H9 (cell line): ENCODE data around the gene PGM2L1. TPM values are rescaled to one million over a fixed set of nuclear protein-coding genes. Genes with fewer than 3 reads are reported as not detected.

Experiments
- DNase-seq: peaks from one replicate; pipeline ENCODE4 v3.0.0-alpha.2; 2017
- H2AFZ ChIP-seq: one replicate; pipeline ENCODE4 v1.6.1; 2013; ENCODE audit warnings: mild to moderate bottlenecking, low read length, control low read depth, moderate library complexity
- H2AK5ac ChIP-seq: 2 replicates; pipeline ENCODE4 v1.6.1; 2013; ENCODE audit warnings: low read length, control low read depth, mixed read lengths; ENCODE audit not compliant: insufficient read length
- H2BK120ac ChIP-seq: one replicate; pipeline ENCODE4 v1.6.1; 2013; ENCODE audit warnings: low read depth, mild to moderate bottlenecking, low read length, control low read depth, inconsistent platforms; ENCODE audit not compliant: poor library complexity, severe bottlenecking
- H2BK12ac ChIP-seq: 2 replicates; pipeline ENCODE4 v1.6.1; 2013; ENCODE audit warnings: low read length, control low read depth, mixed read lengths, low read depth; ENCODE audit not compliant: insufficient read length
- H2BK15ac ChIP-seq: 2 replicates; pipeline ENCODE4 v1.6.1; 2013; ENCODE audit warnings: low read depth, low read length, control low read depth
- H2BK20ac ChIP-seq: one replicate; pipeline ENCODE4 v1.6.1; 2013; ENCODE audit warnings: low read depth, mild to moderate bottlenecking, low read length, control low read depth, inconsistent platforms; ENCODE audit not compliant: poor library complexity, severe bottlenecking
- H2BK5ac ChIP-seq: 2 replicates; pipeline ENCODE4 v1.6.1; 2013; ENCODE audit warnings: low read length, control low read depth, mixed read lengths; ENCODE audit not compliant: insufficient read length
- H3K14ac ChIP-seq: 2 replicates; pipeline ENCODE4 v1.6.1; 2013; ENCODE audit warnings: low read length, control low read depth; ENCODE audit not compliant: insufficient read depth
- H3K18ac ChIP-seq: 2 replicates; pipeline ENCODE4 v1.6.1; 2013; ENCODE audit warnings: low read depth, mild to moderate bottlenecking, mixed read lengths, low read length, control low read depth; ENCODE audit not compliant: insufficient read length
- H3K23ac ChIP-seq: 2 replicates; pipeline ENCODE4 v1.6.1; 2013; ENCODE audit warnings: low read length, control low read depth, mixed read lengths, low read depth; ENCODE audit not compliant: insufficient read length
- H3K23me2 ChIP-seq: 2 replicates; pipeline ENCODE4 v1.6.1; 2013; ENCODE audit warnings: low read depth, mild to moderate bottlenecking, mixed read lengths, low read length, control low read depth; ENCODE audit not compliant: insufficient read length, poor library complexity, severe bottlenecking
- H3K27ac ChIP-seq: 2 replicates; pipeline ENCODE4 v1.5.1; 2013; ENCODE audit warnings: low read length, control low read depth, mixed read lengths, low read depth; ENCODE audit not compliant: insufficient read length
- H3K27me3 ChIP-seq: 2 replicates; pipeline ENCODE4 v1.6.1; 2013; ENCODE audit warnings: low read length, control low read depth, inconsistent platforms; ENCODE audit not compliant: insufficient read depth
- H3K4ac ChIP-seq: 2 replicates; pipeline ENCODE4 v1.6.1; 2013; ENCODE audit warnings: low read depth, mild to moderate bottlenecking, control low read depth, inconsistent platforms, low read length, moderate library complexity
- H3K4me1 ChIP-seq: 2 replicates; pipeline ENCODE4 v1.6.1; 2013; ENCODE audit warnings: low read length, control low read depth, inconsistent platforms; ENCODE audit not compliant: insufficient read depth
- H3K4me2 ChIP-seq: 2 replicates; pipeline ENCODE4 v1.6.1; 2013; ENCODE audit warnings: low read length, control low read depth, mixed read lengths; ENCODE audit not compliant: insufficient read length, insufficient read depth
- H3K56ac ChIP-seq: 2 replicates; pipeline ENCODE4 v1.6.1; 2013; ENCODE audit warnings: low read depth, mild to moderate bottlenecking, mixed read lengths, low read length, control low read depth; ENCODE audit not compliant: insufficient read length
- H3K79me1 ChIP-seq: 2 replicates; pipeline ENCODE4 v1.6.1; 2013; ENCODE audit warnings: low read depth, mild to moderate bottlenecking, moderate library complexity, low read length, control low read depth, inconsistent platforms; ENCODE audit not compliant: insufficient read depth, poor library complexity, severe bottlenecking
- H3K79me2 ChIP-seq: 2 replicates; pipeline ENCODE4 v1.6.1; 2013; ENCODE audit warnings: low read length, control low read depth, inconsistent platforms; ENCODE audit not compliant: insufficient read depth
- H3K9ac ChIP-seq: 2 replicates; pipeline ENCODE4 v1.6.1; 2013; ENCODE audit warnings: low read length, control low read depth, mixed read lengths; ENCODE audit not compliant: insufficient read length; ENCODE audit errors: extremely low read depth
- H3K9me3 ChIP-seq: one replicate; pipeline ENCODE4 v1.6.1; 2013; ENCODE audit warnings: low read depth, low read length, inconsistent platforms; ENCODE audit not compliant: control insufficient read depth
- H3T11ph ChIP-seq: one replicate; pipeline ENCODE4 v1.6.1; 2013; ENCODE audit warnings: mild to moderate bottlenecking, low read length, control low read depth, inconsistent platforms
- H4K20me1 ChIP-seq: one replicate; pipeline ENCODE4 v1.6.1; 2013; ENCODE audit not compliant: control insufficient read depth, insufficient read length, insufficient read depth
- H4K5ac ChIP-seq: 2 replicates; pipeline ENCODE4 v1.6.1; 2013; ENCODE audit warnings: low read depth, mild to moderate bottlenecking, mixed read lengths, low read length, control low read depth; ENCODE audit not compliant: insufficient read length
- H4K8ac ChIP-seq: replicated peaks from 2 replicates; pipeline ENCODE4 v1.6.1; 2013; ENCODE audit warnings: low read length, control low read depth, mixed read lengths, low read depth; ENCODE audit not compliant: insufficient read length
- H4K91ac ChIP-seq: 2 replicates; pipeline ENCODE4 v1.6.1; 2013; ENCODE audit warnings: low read depth, mild to moderate bottlenecking, moderate library complexity, mixed read lengths, low read length, control low read depth; ENCODE audit not compliant: insufficient read length
- H3K27ac Mint-ChIP-seq, 3 experiments: 2 replicates in 2 of 3; 3 replicates in 1 of 3; pipeline ENCODE4 v1.8.0; 2020 to 2021; ENCODE audit warnings: mixed read lengths in 3 of 3, mild to moderate bottlenecking in 1 of 3, moderate library complexity in 1 of 3
- H3K27me3 Mint-ChIP-seq: 2 replicates; pipeline ENCODE4 v1.8.0; 2021; ENCODE audit warnings: low read depth, mild to moderate bottlenecking, moderate library complexity, mixed read lengths
- H3K36me3 Mint-ChIP-seq, 3 experiments: 2 replicates in 2 of 3; 3 replicates in 1 of 3; pipeline ENCODE4 v1.8.0; 2020 to 2021; ENCODE audit warnings: low read depth in 3 of 3, mixed read lengths in 3 of 3; ENCODE audit not compliant: insufficient read depth in 1 of 3
- H3K4me1 Mint-ChIP-seq, 2 experiments: 2 replicates each; pipeline ENCODE4 v1.8.0; 2020; ENCODE audit warnings: mixed read lengths in 2 of 2
- H3K4me3 Mint-ChIP-seq, 2 experiments: 2 replicates in 1 of 2; 3 replicates in 1 of 2; pipeline ENCODE4 v1.8.0; 2020 to 2021; ENCODE audit warnings: mild to moderate bottlenecking in 2 of 2, mixed read lengths in 2 of 2, moderate library complexity in 1 of 2
- H3K9me3 Mint-ChIP-seq, 2 experiments: 2 replicates in 1 of 2; 3 replicates in 1 of 2; pipeline ENCODE4 v1.8.0; 2020; ENCODE audit warnings: mild to moderate bottlenecking in 2 of 2, mixed read lengths in 2 of 2, moderate library complexity in 1 of 2
- WGBS: extraction: QIAGEN DNeasy Blood & Tissue Kit; methylation state at CpG from one replicate; pipeline ENCODE4 v1.1.7; 2013; ENCODE audit warnings: missing lambda C conversion rate, low lambda C conversion rate, mixed read lengths; ENCODE audit not compliant: insufficient read length; ENCODE audit errors: extremely low coverage; 5-methylcytosine and 5-hydroxymethylcytosine counted together
- total RNA-seq: library from RNA; stranded (reverse); gene quantifications from 2 replicates; pipeline ENCODE4 v1.2.1, GENCODE V29; 2021
- TF ChIP-seq, protein P1 (sequence below): fragments of 200-600 bp; sonication (generic); conservative IDR thresholded peaks from 3 replicates; pipeline ENCODE4 v1.8.0; 2021; ENCODE audit warnings: antibody characterized with exemption, mild to moderate bottlenecking

Gene PGM2L1
- total RNA-seq, 1 experiment from 2014 or later: 16.9 TPM

DNA sequence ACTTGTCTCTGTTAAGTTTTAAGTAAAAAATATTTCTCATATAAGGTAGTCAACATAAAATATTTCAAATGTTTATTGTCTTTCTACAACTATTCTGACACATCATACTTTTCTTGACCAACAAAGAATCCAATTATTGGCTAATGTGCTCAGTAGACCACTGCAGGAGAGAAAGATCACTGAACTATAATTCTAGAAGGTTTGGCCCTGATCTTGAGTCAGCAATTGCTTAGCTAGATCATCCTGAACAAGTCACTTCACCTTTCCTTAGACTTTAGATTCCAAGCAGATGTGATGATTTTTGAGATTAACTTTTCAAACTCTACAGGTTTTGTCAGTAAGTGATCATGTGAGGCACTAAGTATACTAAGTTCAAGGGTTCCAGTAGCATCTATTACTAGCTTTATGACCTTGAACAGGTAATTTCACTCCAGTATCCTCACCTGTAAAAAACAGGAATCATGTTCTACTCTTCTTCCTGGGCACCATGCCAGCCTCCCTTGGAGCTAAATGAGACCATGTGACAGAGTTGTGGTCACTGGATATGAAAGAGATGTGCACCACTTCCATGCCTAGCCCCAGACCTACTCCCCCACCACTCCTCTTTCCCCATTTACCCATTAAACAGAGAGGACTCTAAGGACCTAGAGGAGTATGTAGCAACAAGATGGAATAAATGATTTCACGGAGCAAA lies 17.3 kb downstream of the PGM2L1 start:
- peak overlapping the region in 1 of 3 experiments; percentile 72; a peak in 1 of 7 replicates for H3K27ac Mint-ChIP-seq
- Histone ChIP-seq H4K8ac (no peak overlapping the region), H3K27me3 (no peaks in the 10 kb centered on the region), H2BK15ac (no peak overlapping the region), H3K9ac (no peak overlapping the region), H3K18ac (no peak overlapping the region), H3K23ac (no peak overlapping the region), H4K91ac (no peak overlapping the region), H3K79me2 (peaks cover 1% of the 10 kb centered on the region; the same call in 1 of the 2 replicates), H3K4me1 (no peaks in the 10 kb centered on the region), H3K27ac (no peak overlapping the region), H3K9me3 (no peaks in the 10 kb centered on the region), H2BK120ac (no peak overlapping the region), H4K5ac (no peak overlapping the region), H3K4ac (no peak overlapping the region), H2AFZ (no peak overlapping the region), H3T11ph (no peak overlapping the region), H2BK20ac (no peak overlapping the region), H3K14ac (no peak overlapping the region), H2BK12ac (no peak overlapping the region), H3K23me2 (no peaks in the 10 kb centered on the region), H3K79me1 (no peaks in the 10 kb centered on the region), H2BK5ac (no peak overlapping the region), H3K4me2 (no peak overlapping the region), H4K20me1 (no peaks in the 10 kb centered on the region), H2AK5ac (no peak overlapping the region), H3K56ac (no peak overlapping the region)
- H3K4me1 Mint-ChIP-seq: peaks cover 7 to 14% of the 10 kb centered on the region in 2 experiments; a peak in 3 of 4 replicates
- H3K27me3 Mint-ChIP-seq: no peaks in the 10 kb centered on the region
- TF ChIP-seq, protein P1, sequence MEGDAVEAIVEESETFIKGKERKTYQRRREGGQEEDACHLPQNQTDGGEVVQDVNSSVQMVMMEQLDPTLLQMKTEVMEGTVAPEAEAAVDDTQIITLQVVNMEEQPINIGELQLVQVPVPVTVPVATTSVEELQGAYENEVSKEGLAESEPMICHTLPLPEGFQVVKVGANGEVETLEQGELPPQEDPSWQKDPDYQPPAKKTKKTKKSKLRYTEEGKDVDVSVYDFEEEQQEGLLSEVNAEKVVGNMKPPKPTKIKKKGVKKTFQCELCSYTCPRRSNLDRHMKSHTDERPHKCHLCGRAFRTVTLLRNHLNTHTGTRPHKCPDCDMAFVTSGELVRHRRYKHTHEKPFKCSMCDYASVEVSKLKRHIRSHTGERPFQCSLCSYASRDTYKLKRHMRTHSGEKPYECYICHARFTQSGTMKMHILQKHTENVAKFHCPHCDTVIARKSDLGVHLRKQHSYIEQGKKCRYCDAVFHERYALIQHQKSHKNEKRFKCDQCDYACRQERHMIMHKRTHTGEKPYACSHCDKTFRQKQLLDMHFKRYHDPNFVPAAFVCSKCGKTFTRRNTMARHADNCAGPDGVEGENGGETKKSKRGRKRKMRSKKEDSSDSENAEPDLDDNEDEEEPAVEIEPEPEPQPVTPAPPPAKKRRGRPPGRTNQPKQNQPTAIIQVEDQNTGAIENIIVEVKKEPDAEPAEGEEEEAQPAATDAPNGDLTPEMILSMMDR: no peak
- WGBS: no CpG with 5 or more reads among the region's 1 CpG
- H3K4me3 Mint-ChIP-seq: no peak overlapping the region; a peak in 1 of 5 replicates
- no peaks in the 10 kb centered on the region for H3K36me3 Mint-ChIP-seq
- no peaks in the 10 kb centered on the region for H3K9me3 Mint-ChIP-seq
- DNase-seq: no peak
